ENCODE measurements around the gene MYO9B.
"Not testable (repeated sequence)": the region's sequence is repeated elsewhere in the genome, so short reads cannot be mapped to it uniquely, and the experiment has no call there.

Gene MYO9B

GRCh38 chr19:17091758-17092333, 16.3 kb downstream of the MYO9B start:
- no peak for DNase-seq (ENCODE audit: low spot score)

GRCh38 chr19:17092696-17093095, 17.1 kb downstream of the MYO9B start:
- no peak for DNase-seq (ENCODE audit: low spot score)

- not testable (repeated sequence) for DNase-seq (ENCODE audit: low spot score)
These were observed 19.1 kb downstream of the MYO9B start for GRCh38 chr19:17094694-17095093.

GRCh38 chr19:17095141-17095919, 19.8 kb downstream of the MYO9B start:
- DNase-seq (ENCODE audit: low spot score): no peak

- DNase-seq (ENCODE audit: low spot score): no peak
These were observed 22.1 kb downstream of the MYO9B start for GRCh38 chr19:17097593-17098126.

GRCh38 chr19:17098326-17098725, 22.7 kb downstream of the MYO9B start:
- no peak for DNase-seq (ENCODE audit: low spot score)

GRCh38 chr19:17101686-17102628, 26.4 kb downstream of the MYO9B start:
- no peak for DNase-seq (ENCODE audit: low spot score)

GRCh38 chr19:17103177-17103576, 27.6 kb downstream of the MYO9B start:
- no peak for DNase-seq (ENCODE audit: low spot score)

GRCh38 chr19:17104679-17105078, 29.1 kb downstream of the MYO9B start:
- DNase-seq (ENCODE audit: low spot score): no peak

GRCh38 chr19:17105556-17105955, 30.0 kb downstream of the MYO9B start:
- no peak for DNase-seq (ENCODE audit: low spot score)

GRCh38 chr19:17106964-17107363, 31.4 kb downstream of the MYO9B start:
- DNase-seq (ENCODE audit: low spot score): not testable (repeated sequence)

GRCh38 chr19:17107546-17108452, 32.2 kb downstream of the MYO9B start:
- no peak for DNase-seq (ENCODE audit: low spot score)

- no peak for DNase-seq (ENCODE audit: low spot score)
These were observed 32.8 kb downstream of the MYO9B start for GRCh38 chr19:17108453-17108784.

- no peak for DNase-seq (ENCODE audit: low spot score)
These were observed 33.7 kb downstream of the MYO9B start for GRCh38 chr19:17109300-17109699.

- DNase-seq (ENCODE audit: low spot score): no peak
These were observed 34.5 kb downstream of the MYO9B start for GRCh38 chr19:17109962-17110598.

GRCh38 chr19:17110599-17110966, 35.0 kb downstream of the MYO9B start:
- no peak for DNase-seq (ENCODE audit: low spot score)

GRCh38 chr19:17111766-17112165, 36.2 kb downstream of the MYO9B start:
- no peak for DNase-seq (ENCODE audit: low spot score)

GRCh38 chr19:17112271-17112670, 36.7 kb downstream of the MYO9B start:
- DNase-seq (ENCODE audit: low spot score): no peak

- no peak for DNase-seq (ENCODE audit: low spot score)
These were observed 37.1 kb downstream of the MYO9B start for GRCh38 chr19:17112700-17113099.

GRCh38 chr19:17113127-17113785, 37.7 kb downstream of the MYO9B start:
- DNase-seq (ENCODE audit: low spot score): no peak

All from activated CD4-positive, alpha-beta T cell treated with anti-CD3 and anti-CD28 coated beads, Interleukin-2, Interleukin-4, amounts not matched to agents 100 ng/mL and 50 ng/mL, durations not matched to agents 16 hours and 8 hours (primary cell).